Retinal pigment epithelial cell (primary cell): Measurements from ENCODE around the gene GARIN5A.
A peak's percentile ranks its signal among the peaks of the same experiment; 100 is the strongest.

ENCODE experiments used
- DNase-seq: peaks from one replicate; pipeline ENCODE4 v3.0.0-alpha.2; 2010; ENCODE audit warnings: low read depth
- H3K4me3 ChIP-seq: 2 replicates; pipeline ENCODE4 v1.5.1; 2011; ENCODE audit warnings: mild to moderate bottlenecking, low read length, control low read depth, moderate library complexity
- CTCF ChIP-seq: conservative IDR thresholded peaks from 2 replicates; pipeline ENCODE4 v1.5.1; 2011; ENCODE audit warnings: low read depth, low read length, control low read depth, inconsistent platforms

GARIN5A gene

GRCh38 chr19:50512112-50512998 lies 35.7 kb upstream of the GARIN5A start:
- TF ChIP-seq CTCF = no peak
- no peak overlapping the region for H3K4me3 ChIP-seq
- no peak for DNase-seq

GRCh38 chr19:50511069-50511822 lies 34.6 kb upstream of the GARIN5A start, which contains the start of gene JOSD2:
TSS of gene JOSD2 (minus strand) at chr19:50511191. CDS start at chr19:50510431, 760 bp downstream.
- TF ChIP-seq CTCF = no peak
- H3K4me3 ChIP-seq = peak within 1 kb of the TSS; percentile 83

GRCh38 chr19:50510700-50511068 lies 34.0 kb upstream of the GARIN5A start:
- H3K4me3 ChIP-seq = peak overlapping the region; percentile 83
- TF ChIP-seq CTCF = no peak

More at GRCh38 chr19:50511069-50511822, 34.6 kb upstream of the GARIN5A start, which contains the start of gene JOSD2:
- DNase-seq = peak; percentile 96

GRCh38 chr19:50510121-50510670 lies 33.5 kb upstream of the GARIN5A start:
- no peak for TF ChIP-seq CTCF
- no peak for DNase-seq
- H3K4me3 ChIP-seq = peak overlapping the region; percentile 83

More at GRCh38 chr19:50510700-50511068, 34.0 kb upstream of the GARIN5A start:
- DNase-seq = no peak

- no peak for TF ChIP-seq CTCF
- no peak overlapping the region for H3K4me3 ChIP-seq
- no peak for DNase-seq
These were observed 32.7 kb upstream of the GARIN5A start for GRCh38 chr19:50509366-50509765.

- DNase-seq = no peak
- no peak for TF ChIP-seq CTCF
- H3K4me3 ChIP-seq = no peak overlapping the region
These were observed 32.2 kb upstream of the GARIN5A start for GRCh38 chr19:50508843-50509190.
